ENCODE measurements around the gene TBC1D23.
"Not testable (repeated sequence)": the region's sequence is repeated elsewhere in the genome, so short reads cannot be mapped to it uniquely, and the experiment has no call there.

The TBC1D23 gene

GRCh38 chr3:100257586-100257985 lies 3.2 kb upstream of the TBC1D23 start:
- no peak for DNase-seq

GRCh38 chr3:100260081-100260684 lies 609 bp upstream of the TBC1D23 start:
- DNase-seq: no peak

GRCh38 chr3:100261485-100261903 lies 702 bp downstream of the TBC1D23 start:
- no peak for DNase-seq

GRCh38 chr3:100262925-100263324 lies 2.1 kb downstream of the TBC1D23 start:
- not testable (repeated sequence) for DNase-seq

- no peak for DNase-seq
Measured at GRCh38 chr3:100263583-100263982, 2.8 kb downstream of the TBC1D23 start.

GRCh38 chr3:100264242-100264641 lies 3.5 kb downstream of the TBC1D23 start:
- no peak for DNase-seq

- DNase-seq: no peak
Measured at GRCh38 chr3:100265016-100265415, 4.2 kb downstream of the TBC1D23 start.

- DNase-seq: no peak
Measured at GRCh38 chr3:100266531-100266930, 5.7 kb downstream of the TBC1D23 start.

GRCh38 chr3:100268156-100268555 lies 7.4 kb downstream of the TBC1D23 start:
- DNase-seq: no peak

GRCh38 chr3:100269001-100269400 lies 8.2 kb downstream of the TBC1D23 start:
- DNase-seq: no peak

GRCh38 chr3:100269410-100270214 lies 8.8 kb downstream of the TBC1D23 start:
- DNase-seq: no peak

GRCh38 chr3:100270215-100270583 lies 9.4 kb downstream of the TBC1D23 start:
- no peak for DNase-seq

- DNase-seq: no peak
Measured at GRCh38 chr3:100271522-100271921, 10.7 kb downstream of the TBC1D23 start.

GRCh38 chr3:100272797-100273611 lies 12.2 kb downstream of the TBC1D23 start:
- DNase-seq: not testable (repeated sequence)

- DNase-seq: no peak
Measured at GRCh38 chr3:100274361-100274760, 13.6 kb downstream of the TBC1D23 start.

- DNase-seq: no peak
Measured at GRCh38 chr3:100277255-100277800, 16.5 kb downstream of the TBC1D23 start.

GRCh38 chr3:100278910-100279309 lies 18.1 kb downstream of the TBC1D23 start:
- no peak for DNase-seq

- DNase-seq: no peak
Measured at GRCh38 chr3:100288288-100288894, 27.6 kb downstream of the TBC1D23 start.

- no peak for DNase-seq
Measured at GRCh38 chr3:100289339-100289738, 28.5 kb downstream of the TBC1D23 start.

GRCh38 chr3:100295089-100295488 lies 34.3 kb downstream of the TBC1D23 start:
- DNase-seq: no peak

GRCh38 chr3:100297784-100298183 lies 37.0 kb downstream of the TBC1D23 start:
- no peak for DNase-seq

- DNase-seq: no peak
Measured at GRCh38 chr3:100299016-100299415, 38.2 kb downstream of the TBC1D23 start.

- no peak for DNase-seq
Measured at GRCh38 chr3:100306695-100307094, 45.9 kb downstream of the TBC1D23 start.
